ENCODE measurements around the gene PHF13. TPM values are rescaled to one million over a fixed set of nuclear protein-coding genes. Genes with fewer than 3 reads are reported as not detected.

Gene PHF13
- total and polyA plus RNA-seq, 9 of the 15 experiments (the other 6 are each of a cell fraction or from before 2014, with no cell fraction given): 1.8 to 36.1 (median 11.7) TPM

GRCh38 chr1:6602669-6603237 lies 10.8 kb upstream of the PHF13 start, which contains the start of gene KLHL21 (continued):
- no peak for TF ChIP-seq NBN (IDR thresholded peaks at IDR 0.05; ENCODE audit: low read depth)
- TF ChIP-seq, protein P1, sequence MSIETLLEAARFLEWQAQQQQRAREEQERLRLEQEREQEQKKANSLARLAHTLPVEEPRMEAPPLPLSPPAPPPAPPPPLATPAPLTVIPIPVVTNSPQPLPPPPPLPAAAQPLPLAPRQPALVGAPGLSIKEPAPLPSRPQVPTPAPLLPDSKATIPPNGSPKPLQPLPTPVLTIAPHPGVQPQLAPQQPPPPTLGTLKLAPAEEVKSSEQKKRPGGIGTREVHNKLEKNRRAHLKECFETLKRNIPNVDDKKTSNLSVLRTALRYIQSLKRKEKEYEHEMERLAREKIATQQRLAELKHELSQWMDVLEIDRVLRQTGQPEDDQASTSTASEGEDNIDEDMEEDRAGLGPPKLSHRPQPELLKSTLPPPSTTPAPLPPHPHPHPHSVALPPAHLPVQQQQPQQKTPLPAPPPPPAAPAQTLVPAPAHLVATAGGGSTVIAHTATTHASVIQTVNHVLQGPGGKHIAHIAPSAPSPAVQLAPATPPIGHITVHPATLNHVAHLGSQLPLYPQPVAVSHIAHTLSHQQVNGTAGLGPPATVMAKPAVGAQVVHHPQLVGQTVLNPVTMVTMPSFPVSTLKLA (conservative IDR thresholded peaks at IDR 0.05): peak in 1 of 2 experiments; percentile 76; a peak in 1 of 4 replicates
- no peak for TF ChIP-seq NFYB (IDR thresholded peaks at IDR 0.05; ENCODE audit: extremely low read depth, insufficient read length)
- TF ChIP-seq, protein P2, sequence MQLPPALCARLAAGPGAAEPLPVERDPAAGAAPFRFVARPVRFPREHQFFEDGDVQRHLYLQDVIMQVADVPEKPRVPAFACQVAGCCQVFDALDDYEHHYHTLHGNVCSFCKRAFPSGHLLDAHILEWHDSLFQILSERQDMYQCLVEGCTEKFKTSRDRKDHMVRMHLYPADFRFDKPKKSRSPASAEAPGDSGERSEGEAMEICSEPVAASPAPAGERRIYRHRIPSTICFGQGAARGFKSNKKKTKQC (CRISPR knock-in tag; IDR thresholded peaks at IDR 0.05): no peak
- TF ChIP-seq MITF (IDR thresholded peaks at IDR 0.05): no peak
- TF ChIP-seq SIN3A (IDR thresholded peaks at IDR 0.05; ENCODE audit: borderline replicate concordance in 2 of 2, control insufficient read depth in 1 of 2, low read depth in 2 of 2, low read length in 2 of 2): peak in 1 of 2 experiments; percentile 45; a peak in 2 of 4 replicates
- peak; percentile 98 for TF ChIP-seq VEZF1 (CRISPR knock-in tag; IDR thresholded peaks at IDR 0.05)
- no peak for TF ChIP-seq MCM2 (IDR thresholded peaks at IDR 0.05; ENCODE audit: low read depth)
- TF ChIP-seq SRSF3 (IDR thresholded peaks at IDR 0.05; ENCODE audit: insufficient read depth, low read length): no peak
- TF ChIP-seq ZNF24 (IDR thresholded peaks at IDR 0.05): peak; percentile 64
- no peak for TF ChIP-seq JUNB (CRISPR knock-in tag; conservative IDR thresholded peaks at IDR 0.05)
- TF ChIP-seq TCF3 (CRISPR knock-in tag; IDR thresholded peaks at IDR 0.05): no peak
- no peak for TF ChIP-seq CEBPB (tag; IDR thresholded peaks at IDR 0.05)
- TF ChIP-seq TBL1XR1 (IDR thresholded peaks at IDR 0.05; ENCODE audit: low read length in 2 of 2): no peak; a peak in 1 of 4 replicates
- TF ChIP-seq, protein P3, sequence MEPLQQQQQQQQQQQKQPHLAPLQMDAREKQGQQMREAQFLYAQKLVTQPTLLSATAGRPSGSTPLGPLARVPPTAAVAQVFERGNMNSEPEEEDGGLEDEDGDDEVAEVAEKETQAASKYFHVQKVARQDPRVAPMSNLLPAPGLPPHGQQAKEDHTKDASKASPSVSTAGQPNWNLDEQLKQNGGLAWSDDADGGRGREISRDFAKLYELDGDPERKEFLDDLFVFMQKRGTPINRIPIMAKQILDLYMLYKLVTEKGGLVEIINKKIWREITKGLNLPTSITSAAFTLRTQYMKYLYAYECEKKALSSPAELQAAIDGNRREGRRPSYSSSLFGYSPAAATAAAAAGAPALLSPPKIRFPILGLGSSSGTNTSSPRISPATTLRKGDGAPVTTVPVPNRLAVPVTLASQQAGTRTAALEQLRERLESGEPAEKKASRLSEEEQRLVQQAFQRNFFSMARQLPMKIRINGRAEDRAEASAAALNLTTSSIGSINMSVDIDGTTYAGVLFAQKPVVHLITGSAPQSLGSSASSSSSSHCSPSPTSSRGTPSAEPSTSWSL (CRISPR knock-in tag; IDR thresholded peaks at IDR 0.05; ENCODE audit: borderline replicate concordance): no peak
- TF ChIP-seq NRF1 (conservative IDR thresholded peaks at IDR 0.05 in 1 of 2, IDR thresholded peaks at IDR 0.05 in 1 of 2): peak; percentile 66 to 68; a peak in 3 of 4 replicates
- no peak for TF ChIP-seq STAG1 (CRISPR knock-in tag; IDR thresholded peaks at IDR 0.05; ENCODE audit: borderline replicate concordance)

Data from K562 (cell line).